H1 (cell line): ENCODE measurements around the gene TCFL5. TPM values are rescaled to one million over a fixed set of nuclear protein-coding genes. Genes with fewer than 3 reads are reported as not detected.

Source experiments
- CTCF ChIA-PET: fragments of 300-600 bp; sonication (Branson Sonifier 250); formaldehyde crosslinking; loops from one replicate; lab custom pipeline; 2021; ENCODE audit not compliant: partially characterized antibody; lab: Charles Lee
- POLR2A ChIA-PET: fragments of 300-600 bp; sonication (Branson Sonifier 250); formaldehyde crosslinking; loops from one replicate; lab custom pipeline; 2021; ENCODE audit warnings: inconsistent platforms; ENCODE audit not compliant: partially characterized antibody; lab: Charles Lee
- DNase-seq, 2 experiments: peaks; one replicate each; pipeline versions ENCODE4 v3.0.0 to v3.0.0-alpha.2; 2010 to 2022; ENCODE audit warnings: low spot score in 2 of 2, low read depth in 1 of 2, mixed read lengths in 1 of 2
- FAIRE-seq: peaks from 2 replicates; lab custom pipeline; 2011; peaks lifted over from hg19 to GRCh38; lab: Jason Lieb, UNC
- H2AFZ ChIP-seq: 2 replicates; pipeline ENCODE4 v1.8.1; 2012; ENCODE audit warnings: low read length, inconsistent platforms
- H2AK5ac ChIP-seq: 2 replicates; pipeline ENCODE4 v1.6.1; 2013; ENCODE audit warnings: low read depth, low read length
- H2BK120ac ChIP-seq: replicated peaks from 2 replicates; pipeline ENCODE3; 2013; ENCODE audit warnings: low read depth, low read length, inconsistent platforms
- H2BK12ac ChIP-seq: 2 replicates; pipeline ENCODE4 v1.6.1; 2013; ENCODE audit warnings: low read depth, low read length
- H2BK15ac ChIP-seq: 2 replicates; pipeline ENCODE4 v1.6.1; 2013; ENCODE audit warnings: low read length
- H2BK20ac ChIP-seq: 2 replicates; pipeline ENCODE4 v1.6.1; 2013; ENCODE audit warnings: low read length
- H2BK5ac ChIP-seq: 2 replicates; pipeline ENCODE4 v1.6.1; 2013; ENCODE audit warnings: low read depth, low read length
- H3K14ac ChIP-seq: 2 replicates; pipeline ENCODE4 v1.6.1; 2013; ENCODE audit warnings: inconsistent platforms; ENCODE audit not compliant: insufficient read length
- H3K18ac ChIP-seq: 2 replicates; pipeline ENCODE4 v1.6.1; 2013; ENCODE audit warnings: low read length; ENCODE audit errors: extremely low read depth
- H3K23ac ChIP-seq: 2 replicates; pipeline ENCODE4 v1.6.1; 2013; ENCODE audit warnings: inconsistent platforms; ENCODE audit not compliant: insufficient read length
- H3K23me2 ChIP-seq: 2 replicates; pipeline ENCODE4 v1.6.1; 2013; ENCODE audit warnings: low read depth, low read length
- H3K27ac ChIP-seq: 2 replicates; pipeline ENCODE4 v1.6.1; 2011; ENCODE audit warnings: low read depth, low read length, inconsistent platforms
- H3K27me3 ChIP-seq, 4 experiments: replicated peaks in 1 of 4; 1 replicate in 1 of 4; 2 replicates in 3 of 4; pipeline versions ENCODE4 v1.6.1 to v1.8.1; 2011 to 2013; ENCODE audit warnings: low read length in 3 of 4, mild to moderate bottlenecking in 3 of 4, inconsistent platforms in 2 of 4, mixed read lengths in 2 of 4, moderate library complexity in 1 of 4; ENCODE audit not compliant: control insufficient read depth in 3 of 4, insufficient read depth in 3 of 4; ENCODE audit errors: extremely low read depth in 1 of 4
- H3K36me3 ChIP-seq, 4 experiments: 2 replicates each; pipeline versions ENCODE4 v1.6.1 to v1.8.1; 2011 to 2013; ENCODE audit warnings: mild to moderate bottlenecking in 4 of 4, low read length in 3 of 4, moderate library complexity in 2 of 4, control low read depth in 1 of 4, inconsistent platforms in 1 of 4; ENCODE audit not compliant: insufficient read depth in 4 of 4, control insufficient read depth in 2 of 4
- H3K4ac ChIP-seq: replicated peaks from 2 replicates; pipeline ENCODE3; 2013; ENCODE audit warnings: low read length, low read depth, mixed read lengths, inconsistent platforms; ENCODE audit not compliant: insufficient read length
- H3K4me1 ChIP-seq, 4 experiments: replicated peaks in 1 of 4; 1 replicate in 1 of 4; 2 replicates in 3 of 4; pipeline versions ENCODE4 v1.6.1 to v1.8.1; 2011 to 2013; ENCODE audit warnings: low read length in 3 of 4, inconsistent platforms in 2 of 4, mixed read lengths in 1 of 4; ENCODE audit not compliant: insufficient read depth in 4 of 4, control insufficient read depth in 3 of 4
- H3K4me2 ChIP-seq, 2 experiments: 2 replicates each; pipeline versions ENCODE4 v1.6.1 to v1.8.1; 2011 to 2013; ENCODE audit warnings: low read depth in 2 of 2, low read length in 2 of 2, control low read depth in 1 of 2, inconsistent platforms in 1 of 2, mild to moderate bottlenecking in 1 of 2; ENCODE audit not compliant: insufficient read depth in 1 of 2
- H3K4me3 ChIP-seq, 4 experiments: fragments of 200-600, 300-600 bp in 1 of 4; sonication (generic), shearing (Covaris generic), sonication (Bioruptor Twin) in 1 of 4; 2 replicates each; pipeline versions ENCODE4 v1.5.1 to v1.8.1; 2011 to 2016; ENCODE audit warnings: low read length in 4 of 4, low read depth in 3 of 4, control low read depth in 2 of 4, inconsistent platforms in 2 of 4, mild to moderate bottlenecking in 2 of 4, mixed read lengths in 1 of 4, moderate library complexity in 1 of 4; ENCODE audit not compliant: insufficient read depth in 2 of 4; ENCODE audit errors: extremely low read depth in 1 of 4
- H3K56ac ChIP-seq: replicated peaks from 2 replicates; pipeline ENCODE3; 2013; ENCODE audit warnings: low read depth, mild to moderate bottlenecking, mixed read lengths, low read length, inconsistent platforms; ENCODE audit not compliant: insufficient read length
- H3K79me1 ChIP-seq: 2 replicates; pipeline ENCODE4 v1.6.1; 2013; ENCODE audit warnings: low read depth, low read length, control low read depth
- H3K79me2 ChIP-seq, 2 experiments: 2 replicates each; pipeline versions ENCODE4 v1.6.1 to v1.8.1; 2012 to 2013; ENCODE audit warnings: low read length in 2 of 2, mild to moderate bottlenecking in 2 of 2, inconsistent platforms in 1 of 2; ENCODE audit not compliant: insufficient read depth in 2 of 2, control insufficient read depth in 1 of 2
- H3K9ac ChIP-seq, 4 experiments: replicated peaks in 1 of 4; 1 replicate in 1 of 4; 2 replicates in 3 of 4; pipeline versions ENCODE4 v1.6.1 to v1.8.1; 2011 to 2013; ENCODE audit warnings: low read depth in 3 of 4, low read length in 3 of 4, control low read depth in 2 of 4, mild to moderate bottlenecking in 2 of 4, moderate library complexity in 2 of 4, inconsistent platforms in 1 of 4; ENCODE audit errors: extremely low read depth in 1 of 4
- H3K9me3 ChIP-seq, 2 experiments: 2 replicates each; pipeline versions ENCODE4 v1.6.1 to v1.8.1; 2012 to 2013; ENCODE audit warnings: mild to moderate bottlenecking in 2 of 2, moderate library complexity in 2 of 2, control low read depth in 1 of 2, inconsistent platforms in 1 of 2, low read depth in 1 of 2, low read length in 1 of 2, mixed read lengths in 1 of 2; ENCODE audit not compliant: insufficient read depth in 2 of 2
- H4K20me1 ChIP-seq, 2 experiments: replicated peaks in 1 of 2; 2 replicates each; pipeline versions ENCODE3 to v1.8.1; 2011 to 2013; ENCODE audit warnings: inconsistent platforms in 2 of 2, low read length in 2 of 2, mild to moderate bottlenecking in 1 of 2; ENCODE audit not compliant: insufficient read depth in 2 of 2, control insufficient read depth in 1 of 2
- H4K5ac ChIP-seq: 2 replicates; pipeline ENCODE4 v1.6.1; 2013; ENCODE audit warnings: low read length, low read depth, mixed read lengths, inconsistent platforms; ENCODE audit not compliant: insufficient read length
- H4K8ac ChIP-seq: 2 replicates; pipeline ENCODE4 v1.8.0; 2013; ENCODE audit warnings: mild to moderate bottlenecking, moderate library complexity, low read length, inconsistent platforms; ENCODE audit not compliant: insufficient read depth; ENCODE audit errors: extremely low read depth
- H4K91ac ChIP-seq: replicated peaks from 2 replicates; pipeline ENCODE3; 2013; ENCODE audit warnings: low read length, mixed read lengths, inconsistent platforms; ENCODE audit not compliant: insufficient read length
- BACH1 ChIP-seq: IDR thresholded peaks from 2 replicates; pipeline ENCODE4 v1.6.1; 2012; ENCODE audit warnings: low read length, improper control_type of control experiment
- BRCA1 ChIP-seq: IDR thresholded peaks from 2 replicates; pipeline ENCODE4 v1.6.1; 2012; ENCODE audit warnings: low read depth, low read length, improper control_type of control experiment
- CTBP2 ChIP-seq: IDR thresholded peaks from 2 replicates; pipeline ENCODE4 v1.7.0; 2011; ENCODE audit warnings: borderline replicate concordance, mild to moderate bottlenecking, moderate library complexity, mixed read lengths, low read length; ENCODE audit not compliant: insufficient read depth, insufficient read length
- MAFK ChIP-seq: IDR thresholded peaks from 2 replicates; pipeline ENCODE4 v1.6.1; 2012; ENCODE audit warnings: low read depth, mild to moderate bottlenecking, improper control_type of control experiment, low read length
- SIRT6 ChIP-seq: IDR thresholded peaks from one replicate; pipeline ENCODE4 v1.7.1; 2012; ENCODE audit warnings: low read length, inconsistent platforms
- SP1 ChIP-seq: IDR thresholded peaks from 2 replicates; pipeline ENCODE4 v1.6.1; 2011; ENCODE audit warnings: low read depth, low read length
- SP4 ChIP-seq: IDR thresholded peaks from 2 replicates; pipeline ENCODE4 v1.6.1; 2012; ENCODE audit warnings: low read length, inconsistent platforms
- TAF7 ChIP-seq: optimal IDR thresholded peaks from 2 replicates; pipeline ENCODE3; 2011; ENCODE audit warnings: low read depth, mild to moderate bottlenecking, inconsistent platforms, low read length, moderate library complexity, borderline replicate concordance
- TEAD4 ChIP-seq: IDR thresholded peaks from 2 replicates; pipeline ENCODE4 v1.6.1; 2012; ENCODE audit warnings: low read depth, low read length, inconsistent platforms, mixed read lengths
- WGBS, 2 experiments: shearing (Covaris generic) in 1 of 2; methylation state at CpG; one replicate each; pipeline versions ENCODE4 v1.1.6 to v1.1.7; 2013 to 2015; ENCODE audit warnings: low lambda C conversion rate in 2 of 2, mixed read lengths in 2 of 2, inconsistent platforms in 1 of 2, low coverage in 1 of 2, missing lambda C conversion rate in 1 of 2; ENCODE audit not compliant: insufficient replicate concordance in 2 of 2, insufficient coverage in 1 of 2, insufficient read length in 1 of 2; ENCODE audit errors: extremely low coverage in 1 of 2, missing lambda C conversion rate in 1 of 2; 5-methylcytosine and 5-hydroxymethylcytosine counted together
- polyA plus RNA-seq, 7 experiments: library from polyadenylated mRNA; depleted of rRNA in 3 of 7; stranded (reverse) in 5 of 7; unstranded in 2 of 7; fragments of >200 nt in 5 of 7; fragments of 200-250 nt in 2 of 7; gene quantifications; 1 replicate in 5 of 7; 2 replicates in 1 of 7; 4 replicates in 1 of 7; pipeline versions ENCODE4 v1.2.1 to v1.2.3, GENCODE V29; 2011 to 2013; ENCODE audit warnings: missing spikeins in 2 of 7, mixed read lengths in 2 of 7
- total RNA-seq: library from RNA; stranded (reverse); fragmentation: NEBNext Ultra II Directional; extraction: Animal tissue kit (Norgen Biotek cat#: 25700); gene quantifications from 2 replicates; pipeline ENCODE4 v1.2.1, GENCODE V29; 2021

Gene TCFL5
- total and polyA plus RNA-seq, 2 of the 8 experiments (the other 6 are each of a cell fraction or from before 2014, with no cell fraction given) = 6.2 to 15.0 TPM

DNA sequence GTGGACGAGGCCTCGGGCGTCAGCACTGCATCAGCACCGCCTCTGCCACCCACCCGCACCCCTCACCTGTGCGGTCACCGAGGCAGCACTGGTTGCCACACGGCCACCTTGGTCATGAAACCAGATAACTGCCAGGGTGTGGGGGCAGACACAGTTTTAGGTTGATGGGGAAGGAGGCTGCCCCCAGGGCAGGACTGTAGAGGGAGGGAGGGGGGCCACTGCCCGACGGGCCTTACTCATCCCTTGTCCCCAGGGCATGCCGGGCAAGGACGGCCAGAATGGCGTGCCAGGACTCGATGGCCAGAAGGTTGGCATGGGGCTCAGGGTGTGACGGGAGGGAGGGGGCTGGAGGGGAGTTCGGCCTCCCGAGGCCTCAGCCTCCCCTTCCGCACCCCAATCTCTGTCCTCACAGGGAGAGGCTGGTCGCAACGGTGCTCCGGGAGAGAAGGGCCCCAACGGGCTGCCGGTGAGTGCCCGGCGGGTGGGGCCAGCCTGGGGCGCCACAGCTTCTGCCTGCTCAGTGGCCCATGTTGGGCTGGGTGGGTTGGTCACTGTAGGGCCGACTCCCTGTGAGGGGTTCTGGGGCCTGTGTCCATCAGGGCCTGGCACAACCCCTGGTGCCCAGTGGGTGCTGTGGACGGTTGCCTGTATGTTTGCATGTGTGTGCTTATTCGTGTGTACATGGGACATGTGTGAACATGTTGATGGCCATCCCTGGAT is 33.0 kb downstream of the TCFL5 start:
- H2BK12ac ChIP-seq = no peak overlapping the region
- H3K4me3 ChIP-seq = no peak overlapping the region
- H3K9ac ChIP-seq = no peak overlapping the region
- H2BK120ac ChIP-seq = no peak overlapping the region
- no peak overlapping the region for H4K8ac ChIP-seq
- no peaks in the 10 kb centered on the region for H3K9me3 ChIP-seq
- peaks cover 0 to 19% (median 4%) of the 10 kb centered on the region in 4 experiments; a peak in 5 of 8 replicates for H3K36me3 ChIP-seq
- peaks cover 0 to 17% (median 8%) of the 10 kb centered on the region in 4 experiments; a peak in 5 of 7 replicates for H3K4me1 ChIP-seq
- H2BK15ac ChIP-seq = no peak overlapping the region
- DNase-seq (no peak), FAIRE-seq (no peak)
- no peak overlapping the region for H2BK20ac ChIP-seq
- H3K18ac ChIP-seq = no peak overlapping the region
- H3K23ac ChIP-seq = no peak overlapping the region
- ChIA-PET POLR2A (interaction anchor here (1.8 kb wide), 1 partner anchor 13 kb away, joined by 11 read pairs; no protein-coding TSS in a partner anchor), CTCF (no interaction called here)
- H3K14ac ChIP-seq = no peak overlapping the region
- H4K5ac ChIP-seq = no peak overlapping the region
- H3K27ac ChIP-seq = no peak overlapping the region
- H2AFZ ChIP-seq = no peak overlapping the region
- H3K4ac ChIP-seq = no peak overlapping the region
- no peaks in the 10 kb centered on the region for H3K79me2 ChIP-seq
- H3K56ac ChIP-seq = no peak overlapping the region
- H4K20me1 ChIP-seq = peaks cover 3 to 8% of the 10 kb centered on the region in 2 experiments
- no peak overlapping the region for H3K4me2 ChIP-seq
- WGBS, 2 experiments = 86% methylated on average over 18 of the region's 29 CpGs; no CpG with 5 or more reads in 1 of the 2 experiments
- H2BK5ac ChIP-seq = peak overlapping the region; percentile 35; the same call in 1 of the 2 replicates
- no peak overlapping the region for H2AK5ac ChIP-seq
- TF ChIP-seq BACH1 (no peak), TAF7 (no peak), SP4 (no peak), BRCA1 (no peak), SP1 (no peak), CTBP2 (no peak), TEAD4 (no peak), SIRT6 (no peak), MAFK (no peak)
- TF ChIP-seq, all 59 proteins: peak for 0
- Histone ChIP-seq H4K91ac (no peak overlapping the region), H3K27me3 (no peaks in the 10 kb centered on the region), H3K79me1 (no peaks in the 10 kb centered on the region), H3K23me2 (no peaks in the 10 kb centered on the region)
